ENCODE measurements around the gene SPSB3.
A peak's percentile ranks its signal among the peaks of the same experiment; 100 is the strongest.

The SPSB3 gene

GRCh38 chr16:1769402-1770300, 12.7 kb downstream of the SPSB3 start:
- H3K27me3 Mint-ChIP-seq, result no peaks in the 10 kb centered on the region
- no peaks in the 10 kb centered on the region for H3K9me3 Mint-ChIP-seq
- no peak for ATAC-seq
- peak overlapping the region; percentile 73 for H3K27ac Mint-ChIP-seq
- peaks cover 13% of the 10 kb centered on the region for H3K36me3 Mint-ChIP-seq (ENCODE audit: low read depth)
- no peak for DNase-seq
- peak overlapping the region; percentile 100 for H3K4me3 Mint-ChIP-seq
- H3K4me1 Mint-ChIP-seq, result peaks cover 14% of the 10 kb centered on the region

DNA sequence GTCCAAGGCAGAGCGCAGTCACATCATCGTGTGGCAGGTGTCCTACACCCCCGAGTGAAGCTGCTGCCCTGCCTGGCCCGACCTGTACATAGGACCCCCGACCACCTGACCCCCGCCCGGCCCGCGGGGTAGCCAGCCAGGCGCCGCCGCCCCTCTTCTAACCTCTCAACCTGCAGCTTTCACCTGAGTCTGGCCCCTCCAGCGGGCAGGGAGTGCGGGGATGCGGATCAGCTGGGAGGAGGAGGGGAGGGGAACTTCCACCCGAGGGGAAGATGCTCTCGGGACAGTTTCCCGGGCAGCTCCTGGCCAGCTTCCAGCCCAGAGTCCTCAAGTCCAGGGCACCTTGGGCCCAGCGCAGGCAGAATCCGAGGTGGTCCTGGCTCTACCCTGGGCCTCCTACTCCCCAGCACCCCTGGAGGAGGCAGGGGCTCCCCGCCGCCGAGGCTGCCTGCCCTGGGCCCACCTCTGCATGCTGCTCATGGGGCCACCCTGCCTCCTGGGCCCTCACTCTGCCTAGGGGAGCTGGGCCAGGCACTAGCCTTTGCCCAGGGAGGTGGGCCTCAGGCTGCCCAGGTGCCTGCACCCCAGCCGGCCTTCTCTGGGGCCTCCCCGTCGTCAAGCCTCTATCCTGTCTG, 13.5 kb downstream of the SPSB3 start:
- no peak overlapping the region for H3K27ac Mint-ChIP-seq
- H3K36me3 Mint-ChIP-seq (ENCODE audit: low read depth), result peaks cover 13% of the 10 kb centered on the region
- no peak overlapping the region for H3K4me3 Mint-ChIP-seq
- no peak for DNase-seq
- no peak for ATAC-seq
- H3K9me3 Mint-ChIP-seq, result no peaks in the 10 kb centered on the region
- peaks cover 10% of the 10 kb centered on the region for H3K4me1 Mint-ChIP-seq
- no peaks in the 10 kb centered on the region for H3K27me3 Mint-ChIP-seq

DNA sequence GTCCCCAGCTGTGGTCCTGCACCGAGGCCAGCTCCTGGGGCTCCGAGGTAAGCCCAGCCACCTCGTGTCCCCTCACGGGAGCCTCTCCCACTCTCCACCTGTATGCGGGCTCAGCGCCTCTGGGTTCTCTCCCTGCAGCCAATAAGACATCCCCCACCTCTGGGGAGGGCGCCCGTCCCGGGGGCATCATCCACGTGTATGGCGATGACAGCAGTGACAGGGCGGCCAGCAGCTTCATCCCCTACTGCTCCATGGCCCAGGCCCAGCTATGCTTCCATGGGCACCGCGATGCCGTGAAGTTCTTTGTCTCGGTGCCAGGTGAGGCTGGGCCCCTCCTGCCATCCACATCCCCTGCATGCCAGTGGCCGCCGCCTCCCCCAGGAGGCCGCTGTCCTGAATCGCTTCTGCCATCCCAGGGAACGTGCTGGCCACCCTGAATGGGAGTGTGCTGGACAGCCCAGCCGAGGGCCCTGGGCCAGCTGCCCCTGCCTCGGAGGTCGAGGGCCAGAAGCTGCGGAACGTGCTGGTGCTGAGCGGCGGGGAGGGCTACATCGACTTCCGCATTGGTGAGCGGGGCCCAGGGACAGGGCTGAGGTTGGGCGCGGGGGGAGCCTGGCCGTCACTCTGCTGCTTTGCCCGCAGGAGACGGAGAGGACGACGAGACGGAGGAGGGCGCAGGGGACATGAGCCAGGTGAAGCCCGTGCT, 14.2 kb downstream of the SPSB3 start:
- H3K27me3 Mint-ChIP-seq, result no peaks in the 10 kb centered on the region
- no peak overlapping the region for H3K27ac Mint-ChIP-seq
- ATAC-seq (no peak), DNase-seq (no peak)
- no peak overlapping the region for H3K4me3 Mint-ChIP-seq
- H3K4me1 Mint-ChIP-seq, result peaks cover 8% of the 10 kb centered on the region
- no peaks in the 10 kb centered on the region for H3K9me3 Mint-ChIP-seq
- peaks cover 13% of the 10 kb centered on the region for H3K36me3 Mint-ChIP-seq (ENCODE audit: low read depth)

GRCh38 chr16:1767116-1767994, 15.0 kb downstream of the SPSB3 start:
- Mint-ChIP-seq H3K4me3 (no peak overlapping the region), H3K27ac (no peak overlapping the region), H3K9me3 (no peaks in the 10 kb centered on the region), H3K4me1 (peaks cover 8% of the 10 kb centered on the region), H3K27me3 (no peaks in the 10 kb centered on the region), H3K36me3 (ENCODE audit: low read depth) (peaks cover 12% of the 10 kb centered on the region)
- ATAC-seq (no peak), DNase-seq (no peak)

DNA sequence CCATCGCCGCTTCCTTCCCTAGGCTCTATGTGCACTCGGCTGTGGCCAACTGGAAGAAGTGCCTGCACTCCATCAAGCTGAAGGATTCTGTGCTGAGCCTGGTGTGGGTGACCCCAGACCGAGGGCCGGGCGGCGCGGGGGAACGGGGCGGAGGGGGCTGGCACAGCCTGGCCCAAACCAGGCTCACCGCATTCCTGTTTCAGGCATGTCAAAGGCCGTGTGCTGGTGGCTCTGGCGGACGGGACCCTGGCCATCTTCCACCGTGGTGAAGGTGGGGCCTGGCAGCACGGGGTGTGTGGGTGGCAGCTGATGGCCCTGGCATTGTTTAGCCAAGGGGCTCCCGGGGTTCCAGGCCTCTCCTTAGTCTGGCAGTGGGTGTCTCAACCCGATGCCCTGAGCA, 15.7 kb downstream of the SPSB3 start:
- DNase-seq (no peak), ATAC-seq (no peak)
- Mint-ChIP-seq H3K27ac (no peak overlapping the region), H3K4me1 (peaks cover 5% of the 10 kb centered on the region), H3K36me3 (ENCODE audit: low read depth) (peaks cover 5% of the 10 kb centered on the region), H3K27me3 (no peaks in the 10 kb centered on the region), H3K4me3 (no peak overlapping the region), H3K9me3 (no peaks in the 10 kb centered on the region)

- Mint-ChIP-seq H3K4me1 (peaks cover 4% of the 10 kb centered on the region), H3K36me3 (ENCODE audit: low read depth) (peaks cover 6% of the 10 kb centered on the region), H3K9me3 (no peaks in the 10 kb centered on the region), H3K27ac (no peak overlapping the region), H3K27me3 (no peaks in the 10 kb centered on the region), H3K4me3 (no peak overlapping the region)
- DNase-seq, result no peak
- ATAC-seq, result no peak
These were observed 16.1 kb downstream of the SPSB3 start for GRCh38 chr16:1766231-1766630.

DNA sequence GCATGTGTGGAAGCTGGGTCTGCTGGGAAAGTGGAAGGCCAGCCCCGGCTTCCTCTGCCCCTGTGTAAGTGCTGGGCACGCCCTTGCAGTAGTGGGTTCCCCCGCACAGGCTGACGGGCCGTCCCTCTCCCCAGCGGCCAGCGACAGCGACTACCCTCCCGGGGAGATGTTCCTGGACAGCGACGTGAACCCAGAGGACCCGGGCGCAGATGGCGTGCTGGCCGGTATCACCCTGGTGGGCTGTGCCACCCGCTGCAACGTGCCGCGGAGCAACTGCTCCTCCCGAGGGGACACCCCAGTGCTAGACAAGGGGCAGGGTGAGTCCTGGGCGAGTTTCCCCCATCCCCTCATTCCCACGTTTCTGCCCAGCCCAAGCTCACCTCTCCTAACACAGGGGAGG, 16.5 kb downstream of the SPSB3 start:
- ATAC-seq (no peak), DNase-seq (no peak)
- Mint-ChIP-seq H3K36me3 (ENCODE audit: low read depth) (peaks cover 8% of the 10 kb centered on the region), H3K27ac (no peak overlapping the region), H3K4me1 (peaks cover 4% of the 10 kb centered on the region), H3K9me3 (no peaks in the 10 kb centered on the region), H3K4me3 (no peak overlapping the region), H3K27me3 (no peaks in the 10 kb centered on the region)

DNA sequence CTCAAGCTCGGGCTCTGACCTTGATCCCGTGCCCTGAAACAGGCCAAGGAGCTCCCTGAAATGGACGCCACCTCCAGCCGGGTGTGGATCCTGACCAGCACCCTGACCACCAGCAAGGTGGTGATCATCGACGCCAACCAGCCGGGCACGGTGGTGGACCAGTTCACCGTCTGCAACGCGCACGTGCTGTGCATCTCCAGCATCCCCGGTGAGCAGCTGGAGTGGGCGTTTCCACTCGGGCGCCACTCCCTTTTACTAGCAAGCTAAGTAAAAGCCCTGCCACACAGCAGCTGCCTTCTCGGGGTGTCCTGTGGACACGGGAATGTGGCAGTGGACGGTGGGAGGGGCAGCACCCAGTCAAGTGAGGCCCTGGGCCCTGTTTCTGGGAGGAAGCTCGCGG, 17.4 kb downstream of the SPSB3 start:
- Mint-ChIP-seq H3K4me1 (no peaks in the 10 kb centered on the region), H3K27ac (no peak overlapping the region), H3K9me3 (no peaks in the 10 kb centered on the region), H3K27me3 (no peaks in the 10 kb centered on the region), H3K4me3 (no peak overlapping the region), H3K36me3 (ENCODE audit: low read depth) (peaks cover 6% of the 10 kb centered on the region)
- DNase-seq (no peak), ATAC-seq (no peak)

- Mint-ChIP-seq H3K9me3 (no peaks in the 10 kb centered on the region), H3K4me1 (no peaks in the 10 kb centered on the region), H3K27ac (no peak overlapping the region), H3K36me3 (ENCODE audit: low read depth) (peaks cover 6% of the 10 kb centered on the region), H3K4me3 (no peak overlapping the region), H3K27me3 (no peaks in the 10 kb centered on the region)
- no peak for ATAC-seq
- DNase-seq, result no peak
These were observed 18.6 kb downstream of the SPSB3 start for GRCh38 chr16:1763521-1764511.

DNA sequence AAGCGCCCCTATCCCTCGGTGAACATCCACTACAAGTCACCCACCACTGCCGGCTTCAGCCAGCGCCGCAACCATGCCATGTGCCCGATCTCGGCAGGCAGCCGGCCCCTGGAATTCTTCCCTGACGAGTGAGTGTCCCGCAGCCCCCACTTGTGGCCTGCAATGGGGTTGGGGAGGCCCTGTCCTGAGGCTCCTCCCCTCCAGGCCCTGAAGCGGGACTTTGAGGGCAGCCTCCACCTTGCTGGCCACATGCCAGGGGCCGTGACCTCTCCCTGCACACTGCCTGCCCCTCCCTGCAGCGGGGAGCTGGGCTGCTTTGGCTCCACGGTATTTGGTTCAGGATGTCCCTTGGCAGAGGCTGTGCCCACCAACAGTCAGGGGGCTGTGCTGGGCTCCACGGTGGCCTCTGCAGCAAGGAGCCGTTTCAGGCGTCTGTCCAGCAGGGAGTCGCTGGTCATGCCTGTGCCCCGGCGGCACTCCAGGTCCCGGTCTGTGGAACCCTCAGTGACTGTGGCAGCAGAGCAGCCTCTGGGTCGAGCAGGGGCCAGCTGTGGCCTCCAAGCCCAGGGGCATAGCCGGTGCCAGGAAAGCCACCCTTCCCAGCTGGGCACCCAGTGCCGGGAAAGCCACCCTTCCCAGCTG, 19.4 kb downstream of the SPSB3 start:
- H3K27me3 Mint-ChIP-seq, result no peaks in the 10 kb centered on the region
- no peaks in the 10 kb centered on the region for H3K9me3 Mint-ChIP-seq
- no peak overlapping the region for H3K4me3 Mint-ChIP-seq
- no peak overlapping the region for H3K27ac Mint-ChIP-seq
- peaks cover 5% of the 10 kb centered on the region for H3K36me3 Mint-ChIP-seq (ENCODE audit: low read depth)
- DNase-seq (no peak), ATAC-seq (no peak)
- H3K4me1 Mint-ChIP-seq, result no peaks in the 10 kb centered on the region

DNA sequence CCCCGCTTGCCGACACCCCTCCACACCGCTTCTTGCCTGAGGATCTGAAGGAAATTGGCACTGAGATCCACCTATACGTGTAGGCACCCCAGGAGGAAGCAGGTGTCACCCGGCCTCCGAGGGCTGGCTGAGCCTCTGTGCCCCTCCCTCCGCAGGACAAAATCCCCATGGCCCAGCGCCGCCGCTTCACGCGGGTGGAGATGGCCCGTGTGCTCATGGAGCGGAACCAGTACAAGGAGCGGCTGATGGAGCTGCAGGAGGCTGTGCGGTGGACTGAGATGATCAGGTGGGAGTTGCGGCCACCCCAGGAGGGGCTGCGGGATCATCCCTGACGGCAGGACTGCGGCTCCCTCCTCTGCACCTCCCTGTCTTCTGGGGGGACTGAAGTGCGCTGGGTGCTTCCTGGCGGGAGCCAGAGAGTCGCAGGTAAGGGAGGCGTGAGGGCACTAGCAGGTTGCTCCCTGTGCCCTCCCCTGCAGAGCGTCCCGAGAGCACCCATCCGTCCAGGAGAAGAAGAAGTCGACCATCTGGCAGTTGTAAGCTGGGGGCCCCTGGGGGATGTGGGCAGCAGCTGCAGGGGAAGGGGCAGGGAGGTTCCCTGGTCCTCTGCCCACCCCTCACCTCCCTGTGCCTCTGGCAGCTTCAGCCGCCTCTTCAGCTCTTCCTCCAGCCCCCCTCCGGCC, 20.0 kb downstream of the SPSB3 start:
- no peak for DNase-seq
- H3K36me3 Mint-ChIP-seq (ENCODE audit: low read depth), result peaks cover 4% of the 10 kb centered on the region
- no peaks in the 10 kb centered on the region for H3K9me3 Mint-ChIP-seq
- peaks cover 3% of the 10 kb centered on the region for H3K4me1 Mint-ChIP-seq
- no peaks in the 10 kb centered on the region for H3K27me3 Mint-ChIP-seq
- H3K4me3 Mint-ChIP-seq, result no peak overlapping the region
- no peak overlapping the region for H3K27ac Mint-ChIP-seq
- ATAC-seq, result no peak

DNA sequence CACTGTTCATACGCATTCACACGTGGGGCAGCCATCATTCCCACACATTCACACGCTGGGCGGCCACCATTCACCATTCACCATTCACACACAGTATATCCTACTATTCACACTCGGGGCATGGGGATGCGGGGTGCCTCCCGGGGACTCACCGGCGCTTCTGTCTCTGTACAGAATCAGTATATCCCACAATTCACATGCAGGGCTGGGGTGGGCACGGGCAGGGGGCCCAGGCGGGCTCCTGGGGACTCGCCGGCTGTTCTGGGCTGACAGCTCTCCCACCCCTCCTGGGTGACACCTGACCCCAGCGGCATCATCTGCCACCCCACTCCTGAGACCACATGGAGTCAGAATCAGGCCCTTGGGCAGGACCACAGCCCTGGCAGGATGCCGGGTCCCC, 20.6 kb downstream of the SPSB3 start:
- no peaks in the 10 kb centered on the region for H3K27me3 Mint-ChIP-seq
- H3K4me3 Mint-ChIP-seq, result no peak overlapping the region
- DNase-seq (no peak), ATAC-seq (no peak)
- peaks cover 5% of the 10 kb centered on the region for H3K4me1 Mint-ChIP-seq
- H3K9me3 Mint-ChIP-seq, result no peaks in the 10 kb centered on the region
- no peak overlapping the region for H3K27ac Mint-ChIP-seq
- peaks cover 4% of the 10 kb centered on the region for H3K36me3 Mint-ChIP-seq (ENCODE audit: low read depth)
